GM19468 (cell line): ENCODE measurements around the gene VSIR.

ENCODE experiments used
- ATAC-seq: cut with Tn5 transposase; IDR thresholded peaks from one replicate; pipeline ENCODE4 v1.9.1; 2021; ENCODE audit warnings: mild to moderate bottlenecking, moderate library complexity, moderate number of reproducible peaks; ENCODE audit not compliant: unreplicated experiment; ENCODE audit errors: extremely low read depth

VSIR gene

GRCh38 chr10:71767420-71768035 is 5.8 kb downstream of the VSIR start:
- no peak for ATAC-seq

DNA sequence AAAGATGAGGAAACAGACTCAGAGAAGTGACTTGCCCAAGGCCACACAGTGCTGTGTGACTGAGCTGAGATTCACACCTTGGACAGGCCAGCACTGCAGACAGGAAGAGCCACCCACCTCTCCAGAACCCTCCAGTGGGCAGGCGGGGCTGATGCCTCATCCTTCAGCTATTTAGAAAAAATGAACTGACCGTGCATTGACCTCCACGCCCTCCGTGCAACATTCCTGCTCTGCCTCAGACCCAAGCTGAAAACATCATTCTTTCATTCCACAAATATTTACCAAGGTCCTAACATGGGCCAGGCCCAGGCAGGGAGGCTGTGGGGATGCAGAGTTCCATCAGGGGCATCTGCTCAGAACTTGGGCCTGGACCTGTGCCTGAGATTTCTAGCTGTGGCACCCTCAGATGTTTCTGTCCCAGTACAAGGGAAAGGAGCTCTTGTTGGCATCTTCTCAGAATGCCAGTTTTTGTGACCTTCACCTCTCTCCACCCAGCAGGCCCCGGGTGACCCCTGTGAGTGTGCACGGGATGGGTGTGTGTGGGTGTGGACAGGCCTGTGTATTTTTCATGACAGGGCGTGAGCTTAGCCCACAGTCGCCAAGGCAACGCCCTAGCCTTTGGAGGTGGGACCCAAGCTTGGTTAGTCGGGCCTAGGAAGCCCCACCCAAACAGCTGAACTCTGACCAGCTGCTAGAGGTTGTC is 6.5 kb downstream of the VSIR start:
- no peak for ATAC-seq

DNA sequence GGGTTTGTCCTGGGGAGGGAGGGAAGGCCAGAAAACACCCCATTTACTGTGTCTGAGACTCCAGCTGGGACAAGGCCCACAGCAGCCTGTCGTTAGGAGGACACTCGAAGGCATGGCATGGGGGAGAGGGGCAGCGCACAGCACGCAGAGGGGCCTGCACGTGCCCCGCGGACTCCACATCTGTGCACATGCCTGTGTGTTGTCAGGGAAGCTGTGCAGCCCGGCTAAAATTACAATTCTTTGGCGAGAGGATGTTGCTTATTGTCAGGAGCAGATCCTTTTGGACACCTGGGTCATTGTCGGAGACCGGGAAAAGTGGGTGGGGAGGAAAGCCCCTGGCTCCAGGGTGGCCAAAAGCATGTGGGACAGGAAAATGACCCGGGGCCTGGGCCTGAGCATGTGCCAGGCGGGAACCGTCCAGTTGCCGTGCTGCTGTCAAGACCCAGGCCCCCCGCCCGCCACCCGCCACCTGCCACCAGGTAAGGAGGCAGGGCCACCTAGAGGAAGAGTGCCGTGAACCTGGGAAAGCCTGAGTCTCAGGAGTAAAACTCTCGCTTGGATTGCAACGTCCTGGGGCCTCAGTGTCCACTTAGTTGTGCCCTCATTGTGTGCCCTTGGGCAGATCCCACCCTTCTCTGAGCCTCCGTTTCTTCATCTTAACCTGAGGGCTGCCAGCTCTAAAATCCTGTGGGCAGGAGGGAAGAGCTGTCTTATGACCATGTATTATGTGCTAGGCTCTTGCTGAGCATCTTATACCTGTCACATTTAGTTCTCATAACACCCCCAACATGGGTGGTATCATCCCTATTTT is 7.2 kb downstream of the VSIR start:
- ATAC-seq, result no peak

- no peak for ATAC-seq
These were observed 8.0 kb downstream of the VSIR start for GRCh38 chr10:71765176-71765904.

DNA sequence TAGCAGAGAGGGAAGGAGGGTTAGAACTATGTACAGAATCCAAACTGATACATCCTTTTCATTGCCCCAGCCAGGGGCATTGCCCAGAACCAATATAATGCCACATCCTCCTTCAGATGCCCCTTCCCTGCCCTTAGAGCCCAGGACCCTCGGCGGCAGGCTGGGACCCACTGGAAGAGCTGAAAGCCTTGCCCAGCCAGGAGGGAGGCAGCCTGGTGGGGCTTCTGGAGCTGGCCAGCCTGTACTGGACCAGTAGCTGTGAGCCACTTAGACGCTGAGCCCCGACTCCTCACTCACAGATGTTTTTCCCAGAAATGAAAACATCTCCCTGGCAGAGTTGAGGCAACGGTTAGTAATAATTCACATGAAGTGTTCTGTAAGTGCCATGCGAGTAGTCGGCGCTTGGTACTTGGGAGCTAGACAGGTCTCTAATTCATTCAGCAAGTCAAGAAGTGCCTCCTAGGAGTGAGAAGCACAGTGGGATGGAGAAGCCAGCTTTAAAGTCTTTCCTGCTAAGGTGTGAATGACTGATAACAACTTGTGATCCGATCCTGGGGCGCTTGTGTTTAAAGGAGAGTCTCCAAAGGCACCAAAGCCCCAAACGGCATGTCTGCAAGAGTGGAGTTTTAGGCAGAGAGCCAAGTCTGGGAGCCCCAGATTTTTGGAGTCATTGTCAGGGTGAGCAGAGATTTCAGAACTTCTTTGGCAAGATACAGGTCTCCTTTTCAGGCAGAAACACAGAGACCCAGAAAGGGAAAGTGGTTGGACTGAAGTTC is 9.8 kb downstream of the VSIR start:
- ATAC-seq, result no peak

DNA sequence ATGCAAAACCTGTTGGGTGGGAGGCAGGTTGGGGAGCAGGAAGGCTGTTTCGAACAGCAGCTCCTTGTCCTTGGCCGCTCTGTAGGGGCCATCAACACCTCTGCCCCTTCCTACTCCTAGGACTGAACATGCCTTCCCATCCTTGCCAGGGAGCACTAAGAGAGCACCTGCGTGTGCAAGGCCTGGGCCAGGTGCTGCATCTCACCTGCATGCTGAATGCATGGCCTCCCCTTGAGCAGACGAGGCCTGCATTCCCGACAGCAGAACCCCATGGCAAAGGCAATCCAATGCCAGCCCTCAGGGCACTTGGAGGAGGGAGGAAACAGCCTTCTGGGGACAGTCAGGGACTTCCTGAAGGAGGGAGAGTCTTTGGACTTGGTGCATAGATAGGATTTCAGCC is 11.0 kb downstream of the VSIR start:
- ATAC-seq, result no peak

DNA sequence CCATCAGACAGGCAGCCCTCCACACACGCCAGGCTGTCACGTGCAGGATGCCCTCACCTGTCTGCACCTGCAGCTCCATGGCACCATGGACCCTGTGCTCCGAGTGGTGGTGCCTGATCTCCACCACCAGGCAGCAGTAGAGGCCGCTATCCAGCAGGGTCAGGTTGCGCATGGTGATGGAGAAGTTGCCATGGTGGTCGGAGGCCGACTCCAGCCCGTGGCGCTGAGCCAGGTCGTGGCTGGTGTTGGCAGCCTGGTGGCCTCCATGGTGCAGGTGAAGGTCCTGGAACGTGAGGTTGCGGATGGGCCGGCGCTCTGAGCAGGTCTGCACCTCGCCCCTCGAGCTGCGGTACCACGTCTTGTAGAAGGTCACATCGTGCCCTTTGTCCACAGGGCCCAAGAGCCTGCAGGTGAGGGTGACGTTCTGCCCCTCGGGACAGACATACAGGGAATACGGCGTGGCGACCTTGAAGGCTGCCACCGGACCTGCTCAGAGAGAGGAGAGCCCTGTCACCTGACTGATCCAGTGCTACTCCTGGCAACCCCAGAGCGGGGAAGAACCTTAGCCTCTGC is 11.7 kb downstream of the VSIR start:
- no peak for ATAC-seq

GRCh38 chr10:71761105-71761511 is 12.2 kb downstream of the VSIR start:
- ATAC-seq, result no peak

- no peak for ATAC-seq
These were observed 15.9 kb downstream of the VSIR start for GRCh38 chr10:71757399-71757922.

DNA sequence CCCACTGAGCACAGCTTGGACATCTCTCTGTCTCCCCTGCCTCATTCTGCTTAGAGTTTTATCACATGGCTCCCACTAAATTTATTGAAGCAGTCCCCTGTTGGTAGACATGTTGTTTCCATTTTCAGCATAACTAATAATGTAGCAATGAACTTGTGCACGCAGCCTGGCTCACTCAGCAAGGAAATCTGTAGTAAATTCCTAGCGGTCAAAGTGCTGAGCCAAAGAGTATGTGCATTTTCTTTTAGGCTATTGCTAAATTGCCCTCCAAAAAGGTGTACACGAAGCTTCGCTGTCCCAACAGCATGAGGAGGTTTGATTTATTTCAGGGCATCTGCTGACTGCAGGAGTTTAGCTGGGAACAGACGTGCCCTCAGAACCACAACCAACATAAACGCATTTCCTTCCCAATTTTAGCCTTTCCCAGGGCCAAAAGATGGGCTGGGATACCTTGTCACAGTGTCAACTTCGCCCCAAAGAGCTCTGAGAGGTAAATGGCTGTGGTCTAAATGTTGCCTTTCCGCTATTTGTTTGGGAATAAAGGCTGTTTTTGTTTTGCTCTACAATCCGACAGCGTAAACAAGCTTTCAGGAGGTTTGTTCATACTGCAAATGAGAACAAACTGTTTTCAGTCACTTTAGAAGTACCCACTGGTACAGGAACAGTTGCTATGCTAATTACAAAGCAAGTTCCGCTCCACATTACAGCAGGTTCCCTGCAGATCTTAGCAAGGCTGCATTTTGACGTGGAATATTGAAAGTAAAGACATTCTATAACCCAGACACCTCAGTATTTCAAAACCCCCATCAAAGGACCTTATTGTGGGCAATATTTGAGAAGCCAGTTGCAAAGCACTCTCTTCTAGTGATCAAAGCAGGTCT is 16.8 kb downstream of the VSIR start:
- ATAC-seq, result no peak

DNA sequence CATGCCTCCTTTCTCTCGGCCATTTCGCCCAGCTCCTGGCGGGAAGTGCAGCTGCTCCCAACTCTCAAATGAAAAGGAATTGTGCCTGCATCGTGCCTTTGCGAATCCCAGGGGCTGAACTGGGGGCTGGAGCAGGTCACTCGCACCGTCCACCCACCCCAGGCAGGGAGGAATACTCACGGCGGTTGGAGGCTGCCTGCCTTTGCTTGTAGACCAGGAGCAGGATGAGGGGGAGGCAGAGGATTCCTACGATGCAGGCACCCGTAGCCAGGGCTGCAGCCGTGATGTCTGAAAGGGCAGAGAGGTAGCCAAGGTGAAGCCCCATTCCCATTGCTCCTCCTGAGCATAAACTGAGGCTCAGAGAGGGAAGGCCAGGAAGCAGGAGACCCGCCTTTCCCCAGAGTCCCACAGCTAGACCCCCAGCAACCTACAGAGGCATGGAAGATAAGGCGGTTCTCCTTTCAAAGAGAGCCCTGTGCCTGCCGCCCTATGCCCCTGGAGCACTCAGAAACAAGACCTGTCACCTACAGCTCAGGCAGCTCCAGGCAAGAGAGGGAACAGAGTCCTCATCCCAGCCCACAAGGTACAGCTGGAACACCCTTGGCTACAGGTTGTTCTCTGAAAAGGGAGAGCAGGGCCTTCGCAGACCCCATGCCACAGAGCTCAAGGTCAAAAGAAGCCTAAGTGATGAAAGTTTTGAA is 18.0 kb downstream of the VSIR start:
- ATAC-seq, result no peak

DNA sequence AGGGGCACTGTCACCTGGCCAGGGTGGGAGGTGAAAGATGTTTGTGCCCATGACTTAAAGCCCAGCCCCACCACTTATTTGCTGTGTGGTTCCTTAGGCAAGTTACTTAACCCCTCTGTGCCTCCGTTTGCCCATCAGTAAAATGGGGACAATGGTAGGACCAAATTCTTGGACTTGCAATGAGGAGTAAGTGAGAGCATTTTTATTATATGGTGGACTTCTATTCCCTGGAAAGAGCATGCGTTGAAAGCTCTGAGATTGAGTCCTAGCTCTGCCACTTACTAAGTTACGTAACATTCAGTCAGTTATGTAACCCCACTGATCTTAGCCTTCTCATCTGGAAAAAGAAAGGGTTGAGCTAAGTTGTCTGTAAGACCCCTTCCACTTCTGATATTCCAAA is 18.8 kb downstream of the VSIR start:
- ATAC-seq, result no peak

- ATAC-seq, result no peak
These were observed 19.3 kb downstream of the VSIR start for GRCh38 chr10:71753960-71754505.

DNA sequence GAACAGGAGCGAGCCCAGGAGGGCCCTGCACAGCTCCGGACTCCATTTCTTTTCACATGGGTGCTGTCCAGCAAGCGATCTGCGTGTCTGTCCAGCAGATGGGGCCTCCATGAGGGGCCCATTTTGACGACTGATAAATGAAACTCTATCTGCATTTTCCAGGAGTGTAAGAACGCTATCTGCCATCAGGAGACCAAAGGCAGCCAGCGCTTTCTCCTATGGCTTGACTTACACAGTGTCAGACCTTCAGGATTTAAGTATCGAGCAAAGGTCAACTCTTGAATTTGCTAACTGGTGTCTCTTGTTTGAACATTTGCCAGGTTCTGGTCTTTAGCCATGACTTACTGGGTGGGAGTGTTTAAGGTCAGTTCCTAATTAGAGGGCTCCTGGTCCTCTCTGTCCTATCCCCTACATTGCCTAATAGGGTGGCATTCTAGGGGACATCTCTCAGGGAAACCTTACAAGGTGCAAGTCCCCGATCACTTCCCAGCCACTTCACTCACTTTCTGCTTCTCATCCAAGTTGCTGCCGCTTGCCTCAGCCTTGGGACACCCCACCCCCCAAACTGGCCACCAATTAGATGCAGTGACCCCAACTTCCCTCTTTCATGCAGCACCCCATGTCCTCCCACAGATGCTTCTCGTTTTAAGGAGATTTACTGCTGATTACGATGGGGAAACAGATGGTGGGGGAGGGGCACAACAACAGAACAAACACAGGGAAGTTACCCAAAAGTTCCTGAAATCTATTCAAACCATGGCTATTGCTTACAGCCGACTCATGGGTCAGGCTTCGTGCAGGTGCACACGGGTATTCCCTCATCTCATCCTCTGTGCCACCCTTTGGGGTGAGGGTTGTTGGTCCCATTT is 20.0 kb downstream of the VSIR start:
- ATAC-seq, result no peak

DNA sequence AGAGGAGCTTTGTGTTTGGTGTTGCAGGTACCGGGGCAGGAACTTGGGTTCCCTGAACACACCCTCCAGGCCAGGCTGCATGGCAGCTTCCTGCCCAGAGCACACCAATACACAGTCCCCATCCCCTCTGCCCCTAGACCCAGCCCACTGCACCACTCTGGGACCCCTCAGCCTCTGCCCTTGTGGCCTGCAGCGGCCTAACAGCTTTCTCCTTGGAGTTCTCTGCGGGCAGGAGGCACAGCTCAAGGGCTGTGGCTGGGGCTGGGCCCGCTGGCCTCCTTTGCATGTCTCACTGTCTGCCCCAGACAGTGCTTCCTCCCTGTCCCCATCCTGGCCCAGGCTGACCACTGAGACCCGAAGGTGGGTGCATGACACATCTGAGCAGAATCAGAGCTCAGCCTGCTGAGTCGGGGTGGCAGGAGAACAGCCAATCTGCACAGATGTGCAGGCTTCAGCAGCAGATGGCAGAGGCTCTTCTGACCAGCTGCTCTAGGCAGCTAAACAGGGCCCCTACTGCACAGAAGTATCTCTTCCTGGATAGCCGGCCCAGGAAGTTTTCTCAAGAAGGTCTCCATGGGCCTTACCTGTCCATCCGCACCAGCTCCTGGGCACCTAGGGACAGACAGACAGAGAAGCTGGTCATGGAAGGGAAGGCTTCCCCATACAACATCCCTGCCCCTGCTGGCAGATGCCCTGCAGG is 20.8 kb downstream of the VSIR start:
- ATAC-seq, result no peak
